ENCODE measurements around the gene NRROS. TPM values are rescaled to one million over a fixed set of nuclear protein-coding genes. Genes with fewer than 3 reads are reported as not detected.

Gene NRROS
- total RNA-seq, 1 donor from 2014 or later, result 20.7 TPM

GRCh38 chr3:196602673-196603072 is 36.8 kb upstream of the NRROS start:
- H3K27ac ChIP-seq, result no peak overlapping the region
- H3K36me3 ChIP-seq, result no peaks in the 10 kb centered on the region
- H3K9me3 ChIP-seq, result no peaks in the 10 kb centered on the region
- TF ChIP-seq CTCF (IDR thresholded peaks at IDR 0.05), result no peak
- no peak for DNase-seq
- no peaks in the 10 kb centered on the region for H3K27me3 ChIP-seq (ENCODE audit: low read depth)
- no peaks in the 10 kb centered on the region for H3K4me1 ChIP-seq
- intact Hi-C loops (cut with DNase I), result no loop called here
- ATAC-seq, result no peak
- H3K4me3 ChIP-seq, result no peak overlapping the region

GRCh38 chr3:196603683-196604082 is 35.8 kb upstream of the NRROS start:
- Histone ChIP-seq H3K9me3 (no peaks in the 10 kb centered on the region), H3K4me3 (no peak overlapping the region), H3K4me1 (no peaks in the 10 kb centered on the region), H3K27ac (no peak overlapping the region), H3K27me3 (ENCODE audit: low read depth) (no peaks in the 10 kb centered on the region), H3K36me3 (no peaks in the 10 kb centered on the region)
- intact Hi-C loops (cut with DNase I), result no loop called here
- ATAC-seq (no peak), DNase-seq (no peak)
- TF ChIP-seq CTCF (IDR thresholded peaks at IDR 0.05), result no peak

GRCh38 chr3:196604548-196604947 is 34.9 kb upstream of the NRROS start:
- H3K9me3 ChIP-seq, result no peaks in the 10 kb centered on the region
- intact Hi-C loops (cut with DNase I), result no loop called here
- H3K4me1 ChIP-seq, result no peaks in the 10 kb centered on the region
- no peak overlapping the region for H3K4me3 ChIP-seq
- H3K27ac ChIP-seq, result no peak overlapping the region
- TF ChIP-seq CTCF (IDR thresholded peaks at IDR 0.05), result no peak
- no peaks in the 10 kb centered on the region for H3K36me3 ChIP-seq
- H3K27me3 ChIP-seq (ENCODE audit: low read depth), result no peaks in the 10 kb centered on the region
- ATAC-seq, result no peak
- DNase-seq, result no peak

- Histone ChIP-seq H3K4me3 (no peak overlapping the region), H3K27me3 (ENCODE audit: low read depth) (no peaks in the 10 kb centered on the region), H3K27ac (no peak overlapping the region), H3K9me3 (no peaks in the 10 kb centered on the region), H3K36me3 (no peaks in the 10 kb centered on the region), H3K4me1 (peaks cover 28% of the 10 kb centered on the region)
- ATAC-seq (no peak), DNase-seq (no peak)
- intact Hi-C loops (cut with DNase I), result loop anchor here (5.0 kb wide), 1 partner anchor 79 kb away; no protein-coding TSS in a partner anchor
- TF ChIP-seq CTCF (IDR thresholded peaks at IDR 0.05), result no peak
Observed at GRCh38 chr3:196608693-196609092, 30.8 kb upstream of the NRROS start.

GRCh38 chr3:196609343-196609775 is 30.1 kb upstream of the NRROS start:
- peaks cover 28% of the 10 kb centered on the region for H3K4me1 ChIP-seq
- no peak overlapping the region for H3K4me3 ChIP-seq
- H3K36me3 ChIP-seq, result no peaks in the 10 kb centered on the region
- peak overlapping the region; percentile 0 for H3K27ac ChIP-seq
- TF ChIP-seq CTCF (IDR thresholded peaks at IDR 0.05), result peak; percentile 90
- ATAC-seq (peak; percentile 98 to 99), DNase-seq (peak; percentile 94)
- no peaks in the 10 kb centered on the region for H3K9me3 ChIP-seq
- intact Hi-C loops (cut with DNase I), result loop anchor here (5.0 kb wide), 1 partner anchor 78 kb away; no protein-coding TSS in a partner anchor
- H3K27me3 ChIP-seq (ENCODE audit: low read depth), result no peaks in the 10 kb centered on the region

Data from lower lobe of right lung (tissue), 2 donors.